NOMO-1 treated with DMSO at 0.1 percent for 48 hours (cell line): ENCODE measurements around the gene GDPD4.

ENCODE experiments used
- DNase-seq: peaks from one replicate; lab custom pipeline; 2025; ENCODE audit not compliant: unreplicated experiment; lab: John Stamatoyannopoulos, UW

Gene GDPD4

DNA sequence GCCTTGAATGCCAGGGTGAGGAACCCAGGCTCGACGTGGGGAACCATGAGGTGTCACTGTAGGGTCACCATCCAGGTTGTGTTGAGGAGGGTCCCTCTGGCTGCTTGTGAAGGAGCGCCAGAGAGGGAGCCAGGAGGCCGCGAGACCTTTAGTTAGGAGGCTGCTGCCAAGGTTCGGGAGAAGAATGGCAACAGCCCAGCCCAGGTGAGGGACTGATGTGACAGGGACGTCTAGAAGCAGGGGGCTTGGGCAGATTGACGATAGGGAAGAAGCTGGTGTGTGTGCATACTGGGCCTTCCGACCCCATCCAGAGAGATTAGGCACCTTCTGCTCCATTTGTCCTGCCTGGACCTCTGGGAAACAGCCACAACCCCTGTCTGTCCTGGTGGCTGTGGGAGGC, 124.5 kb downstream of the GDPD4 start:
- DNase-seq, result no peak

DNA sequence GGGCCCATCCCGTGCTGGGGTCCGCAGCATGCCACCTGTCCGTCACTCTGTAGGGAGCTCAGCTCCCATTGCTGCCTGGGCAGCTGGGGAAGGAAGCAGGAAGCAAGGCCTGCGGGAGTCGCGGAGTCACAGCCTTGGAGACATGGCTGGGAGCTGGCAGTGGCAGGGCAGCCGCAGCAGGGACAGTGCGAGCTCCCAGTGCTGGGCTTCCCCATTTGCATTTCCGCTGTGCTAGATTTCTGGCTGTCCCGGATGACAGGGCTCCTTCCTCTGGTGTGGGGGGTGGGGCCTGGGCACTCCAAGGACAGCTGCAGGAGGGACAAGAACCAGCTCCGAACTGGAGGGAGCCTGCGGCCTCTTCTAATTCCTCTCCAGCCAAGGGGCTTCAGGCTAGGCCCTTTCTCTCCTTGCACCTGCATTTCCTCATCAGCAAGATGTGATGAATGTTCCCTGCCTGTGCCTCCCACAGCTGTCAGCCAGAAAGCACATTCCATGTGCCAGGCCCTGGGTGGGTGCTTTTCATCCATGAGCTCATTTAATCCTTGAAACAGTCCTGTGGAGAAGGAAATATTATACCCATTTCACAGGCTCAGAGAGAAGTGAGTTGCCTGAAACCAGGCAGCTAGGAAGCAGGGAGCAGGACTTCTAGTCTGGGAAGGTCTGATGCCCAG, 125.5 kb downstream of the GDPD4 start:
- peak; percentile 17 for DNase-seq

GRCh38 chr11:77175021-77175842, 126.3 kb downstream of the GDPD4 start:
- no peak for DNase-seq

DNA sequence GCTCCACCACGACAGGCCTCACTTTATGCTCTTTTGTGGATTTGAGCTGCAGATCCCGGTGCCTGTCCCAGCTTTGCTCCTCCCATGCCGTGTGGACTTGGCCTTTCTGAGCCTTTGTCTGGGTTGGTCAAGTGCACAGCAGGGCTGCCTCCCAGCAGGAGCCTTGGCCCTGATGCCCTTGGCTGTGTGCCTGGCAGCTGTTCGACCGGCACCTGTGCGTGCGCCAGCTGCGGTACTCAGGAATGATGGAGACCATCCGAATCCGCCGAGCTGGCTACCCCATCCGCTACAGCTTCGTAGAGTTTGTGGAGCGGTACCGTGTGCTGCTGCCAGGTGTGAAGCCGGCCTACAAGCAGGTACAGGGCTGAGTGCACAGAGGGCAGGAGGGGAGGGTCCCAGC, 126.9 kb downstream of the GDPD4 start:
- DNase-seq, result no peak

DNA sequence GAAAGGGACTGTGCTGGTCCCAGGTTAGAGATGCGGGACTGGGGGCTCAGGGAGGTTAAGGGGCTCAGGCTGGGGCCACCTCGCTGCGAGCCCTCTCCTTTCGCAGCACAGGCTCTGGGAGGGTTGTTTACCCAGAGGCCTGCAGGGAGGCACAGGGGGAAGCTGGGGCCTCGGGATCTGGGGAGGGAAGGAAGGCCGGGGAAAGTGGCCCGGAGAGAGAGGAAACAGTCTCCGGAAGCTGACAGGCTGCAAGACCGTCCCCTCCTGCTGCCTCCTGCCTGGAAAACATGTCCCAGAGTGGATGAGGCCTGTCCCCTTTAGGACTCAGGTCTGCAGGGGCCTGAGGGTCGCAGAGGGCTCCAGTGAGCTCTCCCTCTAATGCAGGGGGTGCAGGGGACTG, 128.0 kb downstream of the GDPD4 start:
- DNase-seq, result no peak

DNA sequence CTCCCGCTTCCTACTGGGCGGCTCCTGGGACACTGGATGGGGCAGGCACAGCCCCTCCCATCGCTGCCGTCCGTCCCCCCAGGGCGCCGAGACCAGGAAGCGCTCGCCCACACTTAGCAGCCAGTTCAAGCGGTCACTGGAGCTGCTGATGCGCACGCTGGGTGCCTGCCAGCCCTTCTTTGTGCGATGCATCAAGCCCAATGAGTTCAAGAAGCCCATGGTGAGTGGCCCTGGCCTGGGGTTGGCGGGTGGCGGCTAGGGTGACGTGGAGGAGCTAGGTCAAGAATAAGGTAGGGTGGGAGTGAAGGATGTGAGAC, 128.9 kb downstream of the GDPD4 start:
- no peak for DNase-seq

DNA sequence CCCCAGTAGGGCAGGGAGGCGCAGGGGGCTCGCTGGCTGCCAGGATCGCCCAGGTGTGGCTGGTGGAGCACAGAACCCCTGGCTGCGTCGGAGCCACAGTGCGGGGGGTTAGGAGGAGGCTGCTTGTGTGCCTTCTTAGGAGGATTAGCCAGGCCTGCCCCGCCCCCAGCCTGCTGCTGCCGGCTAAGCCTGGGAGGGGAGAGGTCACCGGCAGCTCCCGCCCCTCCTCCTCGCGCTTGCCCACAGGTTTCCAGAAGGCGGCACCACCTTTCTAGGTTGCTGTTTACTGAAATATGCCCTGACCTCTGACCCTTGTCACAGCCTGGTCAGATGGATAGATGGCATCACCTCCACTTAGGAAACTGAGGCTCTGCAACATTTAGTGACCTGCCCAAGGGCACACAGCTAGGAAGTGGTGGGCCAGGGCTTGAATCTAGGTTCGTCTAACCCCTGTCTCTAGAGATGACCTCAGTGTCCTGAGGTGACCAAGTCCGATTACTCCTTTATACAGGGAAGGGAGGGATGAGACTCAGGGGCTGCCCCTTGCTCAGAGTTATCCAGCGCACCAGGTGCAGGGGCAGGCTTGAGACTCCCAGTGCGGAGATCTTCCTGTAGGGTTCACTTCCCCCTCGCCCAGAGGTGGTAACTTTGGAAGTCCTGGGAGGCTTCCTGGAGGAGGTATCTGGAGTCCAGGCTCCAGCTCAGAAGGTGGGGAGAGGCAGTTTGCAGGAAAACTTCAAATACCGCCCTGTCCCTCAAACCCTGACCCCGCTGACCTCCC, 129.4 kb downstream of the GDPD4 start:
- DNase-seq, result no peak

GRCh38 chr11:77171254-77171653, 130.2 kb downstream of the GDPD4 start:
- no peak for DNase-seq

- DNase-seq, result no peak
These were observed 131.4 kb downstream of the GDPD4 start for GRCh38 chr11:77170107-77170506.

GRCh38 chr11:77167791-77168190, 133.7 kb downstream of the GDPD4 start:
- DNase-seq, result no peak

GRCh38 chr11:77167111-77167626, 134.3 kb downstream of the GDPD4 start:
- no peak for DNase-seq
